Measurements from ENCODE around the gene TUFT1. TPM values are rescaled to one million over a fixed set of nuclear protein-coding genes. Genes with fewer than 3 reads are reported as not detected.

Gene TUFT1
- total RNA-seq, 2 donors from 2014 or later: 4.3 to 7.9 TPM

DNA sequence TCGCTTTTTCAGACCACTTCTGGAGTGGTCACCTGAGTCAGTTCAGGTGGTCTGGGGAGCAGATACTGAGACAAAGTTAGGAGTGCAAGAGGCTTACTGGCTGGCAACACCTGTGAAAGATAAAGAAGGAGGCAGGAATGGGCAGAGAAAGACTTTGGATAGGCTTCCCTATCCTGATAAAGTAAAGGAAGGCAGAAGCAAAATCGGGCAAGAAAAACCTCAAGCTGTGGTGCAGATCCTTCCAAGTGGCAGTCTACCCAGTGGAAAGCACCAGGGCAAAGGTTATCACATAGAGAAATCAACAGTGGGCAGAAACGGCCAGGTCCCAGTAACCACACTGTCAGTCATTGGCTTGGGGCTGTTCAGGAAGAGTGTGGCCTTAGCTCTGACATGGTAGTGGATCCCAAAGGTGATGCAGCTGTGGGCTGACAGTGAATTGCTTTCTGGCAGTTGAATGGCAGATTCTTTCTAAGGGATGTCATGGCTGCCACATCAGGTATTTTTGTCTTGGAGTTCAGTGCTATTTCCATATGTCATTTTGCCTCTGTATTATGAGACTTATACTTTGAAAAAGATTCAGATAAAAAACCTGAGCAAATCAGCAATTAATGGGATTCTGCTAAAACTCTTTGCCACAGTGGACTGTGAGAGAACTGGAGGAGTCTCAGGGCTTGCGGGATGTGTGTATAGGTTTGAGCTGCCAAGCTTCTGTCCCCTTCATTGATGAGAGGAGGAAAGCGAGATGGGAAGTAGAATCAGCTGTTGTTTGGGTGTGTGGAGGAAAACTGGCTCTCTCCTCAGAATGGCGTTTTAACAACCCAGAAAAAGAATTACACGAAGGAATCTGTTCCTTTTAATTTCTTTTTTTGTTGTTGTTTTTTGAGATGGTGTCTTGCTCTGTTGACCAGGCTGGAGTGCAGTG lies 37.0 kb upstream of the TUFT1 start:
- H3K4me3 ChIP-seq: no peak overlapping the region
- no peaks in the 10 kb centered on the region for H3K9me3 ChIP-seq
- no peaks in the 10 kb centered on the region for H3K4me1 ChIP-seq
- H3K27me3 ChIP-seq: no peaks in the 10 kb centered on the region
- DNase-seq (ENCODE audit: low spot score): no peak
- no peaks in the 10 kb centered on the region for H3K36me3 ChIP-seq
- no peak overlapping the region for H3K27ac ChIP-seq
- TF ChIP-seq, protein P1, sequence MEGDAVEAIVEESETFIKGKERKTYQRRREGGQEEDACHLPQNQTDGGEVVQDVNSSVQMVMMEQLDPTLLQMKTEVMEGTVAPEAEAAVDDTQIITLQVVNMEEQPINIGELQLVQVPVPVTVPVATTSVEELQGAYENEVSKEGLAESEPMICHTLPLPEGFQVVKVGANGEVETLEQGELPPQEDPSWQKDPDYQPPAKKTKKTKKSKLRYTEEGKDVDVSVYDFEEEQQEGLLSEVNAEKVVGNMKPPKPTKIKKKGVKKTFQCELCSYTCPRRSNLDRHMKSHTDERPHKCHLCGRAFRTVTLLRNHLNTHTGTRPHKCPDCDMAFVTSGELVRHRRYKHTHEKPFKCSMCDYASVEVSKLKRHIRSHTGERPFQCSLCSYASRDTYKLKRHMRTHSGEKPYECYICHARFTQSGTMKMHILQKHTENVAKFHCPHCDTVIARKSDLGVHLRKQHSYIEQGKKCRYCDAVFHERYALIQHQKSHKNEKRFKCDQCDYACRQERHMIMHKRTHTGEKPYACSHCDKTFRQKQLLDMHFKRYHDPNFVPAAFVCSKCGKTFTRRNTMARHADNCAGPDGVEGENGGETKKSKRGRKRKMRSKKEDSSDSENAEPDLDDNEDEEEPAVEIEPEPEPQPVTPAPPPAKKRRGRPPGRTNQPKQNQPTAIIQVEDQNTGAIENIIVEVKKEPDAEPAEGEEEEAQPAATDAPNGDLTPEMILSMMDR (IDR thresholded peaks at IDR 0.05): no peak

DNA sequence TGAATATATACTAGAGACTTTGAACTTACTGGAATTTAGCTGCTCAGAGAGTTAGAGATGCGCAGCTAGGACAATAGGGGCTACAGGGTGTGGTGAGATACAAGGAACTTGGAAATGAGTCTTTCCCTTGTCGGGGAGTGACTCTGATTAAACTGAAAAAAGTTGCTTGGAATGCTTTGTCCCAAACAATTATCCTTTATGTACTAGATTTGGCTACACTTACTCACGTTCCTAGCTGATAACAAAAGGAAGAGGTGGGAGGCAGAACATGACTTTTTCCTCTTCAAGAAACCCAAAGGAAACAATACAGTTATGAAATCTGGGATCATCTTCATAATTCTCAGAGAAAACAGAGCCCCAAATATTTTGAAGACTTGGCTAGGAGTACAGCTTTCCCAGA lies 35.9 kb upstream of the TUFT1 start:
- TF ChIP-seq, protein P1 (IDR thresholded peaks at IDR 0.05): no peak

DNA sequence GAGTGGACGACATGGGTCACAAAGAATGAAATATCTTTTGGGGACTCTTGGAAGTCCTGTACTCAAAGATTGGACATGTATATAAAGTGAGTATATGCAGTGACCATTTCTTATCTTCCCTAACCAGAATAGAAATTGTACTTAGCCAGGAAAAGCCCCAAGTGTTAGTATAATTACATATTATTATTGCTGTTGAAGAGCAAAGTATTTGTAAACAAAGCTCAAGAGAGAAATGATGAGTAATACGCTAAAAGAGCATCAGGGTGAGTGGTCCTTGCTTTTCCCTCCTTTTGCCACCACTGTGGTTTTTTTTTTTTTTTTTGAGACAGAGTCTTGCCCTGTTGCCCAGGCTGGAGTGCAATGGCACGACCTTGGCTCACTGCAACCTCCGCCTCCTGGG lies 35.4 kb upstream of the TUFT1 start:
- no peak overlapping the region for H3K27ac ChIP-seq
- no peak overlapping the region for H3K4me3 ChIP-seq
- H3K9me3 ChIP-seq: no peaks in the 10 kb centered on the region
- TF ChIP-seq, protein P1 (IDR thresholded peaks at IDR 0.05): no peak
- H3K4me1 ChIP-seq: no peaks in the 10 kb centered on the region
- H3K36me3 ChIP-seq: no peaks in the 10 kb centered on the region
- H3K27me3 ChIP-seq: no peaks in the 10 kb centered on the region
- DNase-seq (ENCODE audit: low spot score): no peak

More for the DNA sequence above, 35.9 kb upstream of the TUFT1 start:
- Histone ChIP-seq H3K4me3 (no peak overlapping the region), H3K27me3 (no peaks in the 10 kb centered on the region), H3K27ac (no peak overlapping the region), H3K4me1 (no peaks in the 10 kb centered on the region), H3K9me3 (no peaks in the 10 kb centered on the region), H3K36me3 (no peaks in the 10 kb centered on the region)
- no peak for DNase-seq (ENCODE audit: low spot score)

DNA sequence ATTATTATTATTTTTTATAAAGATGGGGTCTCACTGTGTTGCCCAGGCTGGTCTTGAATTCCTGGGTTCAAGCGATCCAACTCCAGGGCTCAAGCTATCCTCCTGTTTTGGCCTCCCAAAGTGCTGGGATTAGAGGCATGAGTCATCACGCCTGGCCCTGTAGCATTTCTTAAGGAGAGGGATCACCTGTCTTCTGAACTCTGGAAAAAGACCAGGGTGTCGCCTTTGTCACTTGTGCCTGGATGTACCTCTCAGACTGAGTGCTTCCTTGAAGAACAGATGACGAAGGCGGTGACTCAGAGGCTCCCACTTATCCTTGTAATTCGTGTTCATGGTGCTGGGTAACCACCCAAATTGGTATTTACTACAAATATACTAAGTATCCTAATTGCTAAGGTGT lies 31.3 kb upstream of the TUFT1 start:
- no peaks in the 10 kb centered on the region for H3K36me3 ChIP-seq
- H3K27me3 ChIP-seq: no peaks in the 10 kb centered on the region
- TF ChIP-seq, protein P1 (IDR thresholded peaks at IDR 0.05): no peak
- no peaks in the 10 kb centered on the region for H3K9me3 ChIP-seq
- no peak overlapping the region for H3K27ac ChIP-seq
- H3K4me3 ChIP-seq: no peak overlapping the region
- peaks cover 0 to 20% of the 10 kb centered on the region in 2 donors for H3K4me1 ChIP-seq
- DNase-seq (ENCODE audit: low spot score): no peak

DNA sequence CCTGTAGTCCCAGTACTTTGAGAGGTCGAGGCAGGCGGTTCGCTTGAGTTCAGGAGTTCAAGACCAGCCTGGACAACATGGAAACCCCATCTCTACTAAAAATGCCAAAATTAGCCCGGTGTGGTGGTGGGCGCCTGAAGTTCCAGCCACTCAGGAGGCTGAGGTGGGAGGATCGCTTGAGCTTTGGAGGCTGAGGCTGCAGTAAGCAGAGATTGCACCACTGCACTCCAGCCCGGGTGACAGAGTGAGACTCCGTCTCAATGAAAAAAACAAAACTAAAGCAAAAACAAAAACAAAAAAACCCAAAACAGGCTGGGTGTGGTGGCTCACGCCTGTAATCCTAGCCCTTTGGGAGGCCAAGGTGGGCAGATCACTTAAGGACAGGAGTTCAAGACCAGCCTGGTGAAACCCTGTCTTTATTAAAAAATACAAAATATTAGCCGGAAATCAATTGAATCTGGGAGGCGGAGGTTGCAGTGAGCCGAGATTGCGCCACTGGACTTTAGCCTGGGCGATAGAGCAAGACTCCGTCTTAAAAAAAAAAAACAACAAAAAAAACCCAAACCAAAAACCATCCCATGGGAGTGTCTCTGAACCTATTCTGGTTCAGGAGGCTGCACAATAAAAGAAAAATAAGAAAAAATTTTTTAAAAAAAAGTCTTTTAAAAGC lies 30.6 kb upstream of the TUFT1 start:
- H3K4me3 ChIP-seq: no peak overlapping the region
- TF ChIP-seq, protein P1 (IDR thresholded peaks at IDR 0.05): no peak
- H3K36me3 ChIP-seq: no peaks in the 10 kb centered on the region
- no peak overlapping the region for H3K27ac ChIP-seq
- H3K4me1 ChIP-seq: peaks cover 0 to 20% of the 10 kb centered on the region in 2 donors
- no peaks in the 10 kb centered on the region for H3K27me3 ChIP-seq
- no peak for DNase-seq (ENCODE audit: low spot score)
- no peaks in the 10 kb centered on the region for H3K9me3 ChIP-seq

All from right atrium auricular region (tissue), 2 donors.